Esophagus squamous epithelium (tissue), 5 donors: Measurements from ENCODE around the gene LGR6. TPM values are rescaled to one million over a fixed set of nuclear protein-coding genes. Genes with fewer than 3 reads are reported as not detected.

Experiments
- DNase-seq: peaks from one replicate; lab custom pipeline; 2025; lab: John Stamatoyannopoulos, UW
- H3K27ac ChIP-seq, 4 donors: fragments of 200-600 bp; sonication (generic); one replicate each; pipeline ENCODE4 v1.5.1; 2016 to 2019; ENCODE audit warnings: mild to moderate bottlenecking in 1 of 4
- H3K27me3 ChIP-seq, 4 donors: fragments of 200-600 bp; sonication (generic); 1 replicate in 3 of 4; 2 replicates in 1 of 4; pipeline versions ENCODE4 v1.5.1 to v1.6.0; 2017 to 2021; ENCODE audit warnings: antibody characterized with exemption in 1 of 4
- H3K36me3 ChIP-seq, 3 donors: fragments of 200-600 bp; sonication (generic); one replicate each; pipeline ENCODE4 v1.5.1; 2016 to 2019
- H3K4me1 ChIP-seq, 3 donors: fragments of 200-600 bp; sonication (generic); one replicate each; pipeline ENCODE4 v1.5.1; 2017 to 2019
- H3K4me3 ChIP-seq, 4 donors: fragments of 200-600 bp; sonication (generic); 1 replicate in 3 of 4; 2 replicates in 1 of 4; pipeline ENCODE4 v1.5.1; 2016 to 2019; ENCODE audit warnings: mild to moderate bottlenecking in 2 of 4, moderate library complexity in 1 of 4
- H3K9me3 ChIP-seq, 3 donors: fragments of 200-600 bp; sonication (generic); one replicate each; pipeline ENCODE4 v1.5.1; 2016 to 2019
- POLR2A ChIP-seq, 4 donors: fragments of 450-650 bp; IDR thresholded peaks; one replicate each; pipeline ENCODE4 v1.6.1; 2017; ENCODE audit warnings: antibody characterized with exemption in 4 of 4, mild to moderate bottlenecking in 4 of 4, moderate library complexity in 3 of 4
- WGBS, 2 donors: methylation state at CpG; one replicate each; pipeline ENCODE4 v1.1.5; 2018; 5-methylcytosine and 5-hydroxymethylcytosine counted together
- intact Hi-C: fragments of 100-400 bp; cut with DNase I; formaldehyde crosslinking; loops from one replicate; pipeline ENCODE4 v1.15.0; 2022
- total RNA-seq, 4 donors: library from RNA; depleted of rRNA; stranded (reverse); fragments of >200 nt; gene quantifications; one replicate each; pipeline ENCODE4 v1.1.0, GENCODE V29; 2016
- TF ChIP-seq, protein P1 (sequence below), 6 experiments: fragments of 450-650 bp in 4 of 6; fragments of 200-600 bp in 2 of 6; sonication (generic) in 2 of 6; IDR thresholded peaks; one replicate each; pipeline ENCODE4 v1.5.1; 2016 to 2019; ENCODE audit warnings: antibody characterized with exemption in 6 of 6, mild to moderate bottlenecking in 4 of 6, moderate library complexity in 4 of 6
- donor health status: DM: yes; HTN: yes; CAD: no.

The LGR6 gene
- total RNA-seq, 4 donors from 2014 or later = 0.53 to 6.4 (median 2.9) TPM

DNA sequence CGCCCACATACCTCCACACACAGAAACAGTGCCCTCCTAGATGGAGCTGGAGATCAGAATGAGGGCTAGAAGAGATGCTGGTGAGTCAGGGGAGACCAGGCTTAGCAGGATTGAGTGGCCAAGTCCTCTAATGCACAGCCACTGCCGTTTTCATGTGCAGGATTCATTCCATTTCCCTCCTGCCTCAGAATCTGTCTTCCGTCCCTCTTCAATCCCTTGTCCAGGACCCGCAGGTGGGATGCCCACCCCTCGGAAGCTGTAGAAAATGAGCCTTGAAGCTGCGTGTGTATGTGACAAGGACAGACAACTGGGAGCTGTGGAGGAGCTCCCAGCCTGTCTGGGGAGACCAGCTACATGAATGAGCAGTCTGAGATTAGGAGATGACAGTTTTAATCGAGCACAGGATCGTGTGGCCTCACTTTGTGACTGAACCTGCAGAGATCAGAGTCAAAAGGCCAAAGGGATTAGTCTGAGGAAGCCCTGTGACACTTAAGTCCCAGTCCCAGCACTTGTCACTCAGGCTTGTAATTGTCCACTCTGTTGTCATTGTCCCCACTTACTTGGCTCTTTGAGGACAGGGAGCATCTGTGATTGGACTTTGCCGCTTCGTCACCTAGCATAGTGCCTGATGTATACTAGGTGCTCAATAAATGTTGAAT, 22.0 kb downstream of the LGR6 start:
- DNase-seq = no peak
- H3K4me1 ChIP-seq = peaks cover 3 to 18% (median 12%) of the 10 kb centered on the region in 3 donors
- no peaks in the 10 kb centered on the region for H3K36me3 ChIP-seq
- WGBS, 2 donors = 74 to 84% methylated on average over 6 to 7 of the region's 10 CpGs
- no peak for TF ChIP-seq POLR2A (IDR thresholded peaks at IDR 0.05)
- TF ChIP-seq, protein P1, sequence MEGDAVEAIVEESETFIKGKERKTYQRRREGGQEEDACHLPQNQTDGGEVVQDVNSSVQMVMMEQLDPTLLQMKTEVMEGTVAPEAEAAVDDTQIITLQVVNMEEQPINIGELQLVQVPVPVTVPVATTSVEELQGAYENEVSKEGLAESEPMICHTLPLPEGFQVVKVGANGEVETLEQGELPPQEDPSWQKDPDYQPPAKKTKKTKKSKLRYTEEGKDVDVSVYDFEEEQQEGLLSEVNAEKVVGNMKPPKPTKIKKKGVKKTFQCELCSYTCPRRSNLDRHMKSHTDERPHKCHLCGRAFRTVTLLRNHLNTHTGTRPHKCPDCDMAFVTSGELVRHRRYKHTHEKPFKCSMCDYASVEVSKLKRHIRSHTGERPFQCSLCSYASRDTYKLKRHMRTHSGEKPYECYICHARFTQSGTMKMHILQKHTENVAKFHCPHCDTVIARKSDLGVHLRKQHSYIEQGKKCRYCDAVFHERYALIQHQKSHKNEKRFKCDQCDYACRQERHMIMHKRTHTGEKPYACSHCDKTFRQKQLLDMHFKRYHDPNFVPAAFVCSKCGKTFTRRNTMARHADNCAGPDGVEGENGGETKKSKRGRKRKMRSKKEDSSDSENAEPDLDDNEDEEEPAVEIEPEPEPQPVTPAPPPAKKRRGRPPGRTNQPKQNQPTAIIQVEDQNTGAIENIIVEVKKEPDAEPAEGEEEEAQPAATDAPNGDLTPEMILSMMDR (IDR thresholded peaks at IDR 0.05) = no peak
- no peak overlapping the region for H3K27ac ChIP-seq
- H3K4me3 ChIP-seq = no peak overlapping the region
- no peaks in the 10 kb centered on the region for H3K9me3 ChIP-seq
- intact Hi-C loops = no loop called here
- H3K27me3 ChIP-seq = peaks cover 3 to 100% (median 5%) of the 10 kb centered on the region in 4 donors

DNA sequence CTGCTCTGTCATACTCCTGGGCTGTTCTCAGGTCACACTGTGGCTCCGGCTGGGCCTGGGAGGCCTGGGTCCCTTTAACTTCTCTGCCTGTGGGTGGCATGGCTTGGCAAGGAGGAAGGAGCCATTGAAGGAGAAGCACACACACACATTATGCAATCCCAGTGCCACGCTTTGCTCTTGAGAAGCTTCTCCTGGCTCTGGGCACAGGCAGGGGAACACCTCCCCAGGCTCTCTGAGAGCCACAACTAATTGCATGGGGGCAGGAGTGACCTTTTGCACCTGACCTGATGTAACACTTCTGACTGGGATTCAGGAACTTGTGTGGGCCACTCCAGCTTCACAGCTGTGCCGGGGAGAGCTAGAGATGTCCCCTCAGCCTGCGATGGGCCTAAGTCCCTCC, 23.1 kb downstream of the LGR6 start:
- TF ChIP-seq POLR2A (IDR thresholded peaks at IDR 0.05) = no peak
- TF ChIP-seq, protein P1 (IDR thresholded peaks at IDR 0.05) = no peak
- Histone ChIP-seq H3K27me3 (peaks cover 3 to 100% (median 5%) of the 10 kb centered on the region in 4 donors), H3K9me3 (no peaks in the 10 kb centered on the region), H3K27ac (no peak overlapping the region), H3K36me3 (no peaks in the 10 kb centered on the region), H3K4me1 (peaks cover 3 to 26% (median 12%) of the 10 kb centered on the region in 3 donors), H3K4me3 (no peak overlapping the region)
- no peak for DNase-seq
- intact Hi-C loops = no loop called here
- WGBS, 2 donors = 100% methylated on average over 1 of the region's 4 CpGs; no CpG with 5 or more reads in 1 of the 2 donors

DNA sequence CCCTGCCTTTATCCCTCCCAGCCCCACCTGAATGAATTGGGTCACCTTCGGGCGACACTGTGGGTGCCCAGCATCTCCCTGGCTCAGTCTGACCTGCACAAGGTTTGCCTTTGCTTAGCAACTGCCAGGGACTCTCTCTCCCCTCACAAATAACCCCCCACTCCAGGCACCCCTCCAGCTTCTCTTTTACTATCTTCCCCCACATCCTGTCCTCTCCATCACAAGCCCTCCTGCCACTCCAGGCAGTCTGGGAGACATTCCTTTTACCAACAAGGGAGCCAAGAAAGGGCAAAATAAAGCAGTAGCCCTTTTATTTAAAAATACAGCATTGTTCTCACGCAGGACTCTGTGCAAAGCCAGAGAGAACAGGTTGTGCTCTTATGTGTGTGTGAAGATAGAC, 23.9 kb downstream of the LGR6 start:
- no peak overlapping the region for H3K27ac ChIP-seq
- peaks cover 6 to 34% (median 12%) of the 10 kb centered on the region in 3 donors for H3K4me1 ChIP-seq
- no peak for DNase-seq
- H3K36me3 ChIP-seq = no peaks in the 10 kb centered on the region
- intact Hi-C loops = no loop called here
- no peaks in the 10 kb centered on the region for H3K9me3 ChIP-seq
- 64 to 77% methylated on average over 3 of the region's 3 CpGs for WGBS, 2 donors
- no peak for TF ChIP-seq POLR2A (IDR thresholded peaks at IDR 0.05)
- TF ChIP-seq, protein P1 (IDR thresholded peaks at IDR 0.05) = no peak
- no peak overlapping the region for H3K4me3 ChIP-seq
- peaks cover 3 to 100% (median 5%) of the 10 kb centered on the region in 4 donors for H3K27me3 ChIP-seq

DNA sequence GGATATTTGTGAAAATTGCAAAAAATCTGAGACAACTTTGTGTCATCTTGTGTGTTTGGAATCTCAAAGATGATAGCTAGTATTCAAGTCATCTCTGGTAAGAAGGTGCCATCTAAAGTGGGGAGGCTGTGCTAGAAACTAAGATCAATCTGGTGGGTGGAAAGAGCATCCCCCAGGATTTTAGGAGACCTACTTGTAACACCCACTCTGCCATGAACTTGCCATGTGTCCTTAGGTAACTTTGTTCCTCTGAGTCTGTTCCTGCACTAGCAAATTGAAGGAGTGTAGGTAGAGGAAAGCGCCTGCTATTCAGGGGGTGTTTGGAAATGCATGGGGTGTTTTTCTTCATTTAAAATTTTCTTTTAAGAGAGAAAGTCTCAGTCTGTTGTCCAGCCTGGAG, 24.4 kb downstream of the LGR6 start:
- Histone ChIP-seq H3K36me3 (no peaks in the 10 kb centered on the region), H3K27ac (no peak overlapping the region), H3K4me3 (no peak overlapping the region), H3K4me1 (peaks cover 9 to 39% (median 12%) of the 10 kb centered on the region in 3 donors), H3K27me3 (peaks cover 3 to 100% (median 5%) of the 10 kb centered on the region in 4 donors), H3K9me3 (no peaks in the 10 kb centered on the region)
- intact Hi-C loops = no loop called here
- WGBS, 2 donors = 100% methylated on average over 1 of the region's 1 CpG
- DNase-seq = no peak
- TF ChIP-seq POLR2A (IDR thresholded peaks at IDR 0.05) = no peak
- TF ChIP-seq, protein P1 (IDR thresholded peaks at IDR 0.05) = no peak

DNA sequence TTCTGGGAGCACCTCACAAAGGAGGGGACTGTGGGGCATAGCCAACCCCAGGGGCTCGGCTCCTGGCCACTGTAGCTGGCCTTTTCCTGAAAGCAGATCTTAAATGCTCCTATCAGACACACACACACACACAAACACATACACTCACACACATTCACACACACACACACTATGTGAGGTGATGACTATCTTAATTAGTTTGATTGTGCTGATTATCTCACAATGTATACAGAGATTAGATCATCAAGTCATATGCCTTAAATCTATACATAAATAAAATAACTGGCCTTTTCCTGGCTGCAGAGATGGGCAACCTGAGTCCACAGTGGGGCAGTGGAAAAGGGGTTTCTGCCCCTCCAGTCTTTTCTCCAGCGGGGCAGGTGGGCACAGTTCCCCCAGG, 27.1 kb downstream of the LGR6 start:
- intact Hi-C loops = no loop called here
- no peak for DNase-seq
- Histone ChIP-seq H3K36me3 (no peaks in the 10 kb centered on the region), H3K4me3 (no peak overlapping the region), H3K4me1 (peaks cover 0 to 31% (median 6%) of the 10 kb centered on the region in 3 donors), H3K27ac (no peak overlapping the region), H3K9me3 (no peaks in the 10 kb centered on the region), H3K27me3 (peaks cover 0 to 100% (median 0%) of the 10 kb centered on the region in 4 donors)
- 71 to 88% methylated on average over 2 of the region's 2 CpGs for WGBS, 2 donors
- TF ChIP-seq, protein P1 (IDR thresholded peaks at IDR 0.05) = no peak
- no peak for TF ChIP-seq POLR2A (IDR thresholded peaks at IDR 0.05)
